ENCODE measurements around the gene LRRC4C. TPM values are rescaled to one million over a fixed set of nuclear protein-coding genes. Genes with fewer than 3 reads are reported as not detected.

The LRRC4C gene
- total and polyA plus RNA-seq, 2 donors (not counting 3 experiments of a cell fraction or from before 2014, with no cell fraction given), result not detected

DNA sequence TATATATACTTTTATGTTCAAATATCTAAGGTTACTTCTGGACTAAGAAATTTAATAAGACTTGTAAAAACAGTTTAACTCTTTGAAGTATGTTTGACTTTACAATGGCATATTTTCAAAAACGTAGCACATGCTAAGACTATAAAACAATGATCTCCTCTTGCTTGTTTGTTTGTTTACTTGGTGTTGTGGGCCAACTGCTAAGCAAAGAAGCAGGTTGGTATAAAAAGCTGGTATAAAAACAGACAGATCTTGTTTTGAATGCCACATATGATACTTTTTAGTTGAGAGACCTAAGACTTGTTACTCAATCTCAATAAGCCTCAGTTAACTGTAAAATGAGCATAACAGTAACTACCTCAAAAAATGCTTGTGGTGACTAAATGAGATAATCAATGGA lies 1206.3 kb downstream of the LRRC4C start:
- Histone ChIP-seq H3K4me3 (replicated peaks in 1 of 3; ENCODE audit: insufficient read depth in 1 of 3, low read depth in 1 of 3, low read length in 3 of 3) (no peak overlapping the region), H3K27me3 (ENCODE audit: control insufficient read depth in 2 of 2, insufficient read depth in 2 of 2, low read length in 2 of 2) (no peaks in the 10 kb centered on the region), H3K79me2 (ENCODE audit: control insufficient read depth, insufficient read depth, low read length) (no peaks in the 10 kb centered on the region), H3K9me1 (replicated peaks; ENCODE audit: control insufficient read depth, extremely low read depth, insufficient read depth, low read length) (no peaks in the 10 kb centered on the region), H3K36me3 (ENCODE audit: control insufficient read depth in 2 of 2, extremely low read depth in 1 of 2, insufficient read depth in 2 of 2, low read length in 2 of 2) (no peaks in the 10 kb centered on the region), H3K27ac (ENCODE audit: insufficient read depth, low read depth, low read length) (no peak overlapping the region), H3K9ac (replicated peaks; ENCODE audit: extremely low read depth, insufficient read depth, low read length) (no peak overlapping the region), H3K9me3 (replicated peaks; ENCODE audit: control insufficient read depth, insufficient read depth, low read length) (no peaks in the 10 kb centered on the region), H2AFZ (ENCODE audit: low read depth, low read length) (no peak overlapping the region), H3K4me1 (ENCODE audit: control insufficient read depth, extremely low read depth, insufficient read depth, low read length) (no peaks in the 10 kb centered on the region), H3K4me2 (ENCODE audit: insufficient read depth, low read length) (no peak overlapping the region), H4K20me1 (replicated peaks; ENCODE audit: control insufficient read depth, extremely low read depth, insufficient read depth, low read length) (no peaks in the 10 kb centered on the region)
- FAIRE-seq, result no peak
- DNase-seq (ENCODE audit: low read depth, low spot score), result no peak
- intact Hi-C loops (cut with micrococcal nuclease), result no loop called here
- TF ChIP-seq EZH2 (IDR thresholded peaks at IDR 0.05; ENCODE audit: borderline replicate concordance, low read depth, low read length, severe bottlenecking) (no peak), POLR2A (IDR thresholded peaks at IDR 0.05; ENCODE audit: low read depth, low read length) (no peak), JUN (IDR thresholded peaks at IDR 0.05; ENCODE audit: borderline replicate concordance, insufficient read depth, insufficient read length, low read depth) (no peak), MYC (IDR thresholded peaks at IDR 0.05; ENCODE audit: low read depth, low read length) (no peak), FOS (IDR thresholded peaks at IDR 0.05; ENCODE audit: borderline replicate concordance, insufficient read depth, low read length) (no peak), POLR2AphosphoS5 (IDR thresholded peaks at IDR 0.05; ENCODE audit: insufficient read depth, low read depth, low read length) (no peak), GATA2 (IDR thresholded peaks at IDR 0.05; ENCODE audit: insufficient read depth, insufficient read length, low read depth, low read length) (no peak)
- TF ChIP-seq, protein P1, sequence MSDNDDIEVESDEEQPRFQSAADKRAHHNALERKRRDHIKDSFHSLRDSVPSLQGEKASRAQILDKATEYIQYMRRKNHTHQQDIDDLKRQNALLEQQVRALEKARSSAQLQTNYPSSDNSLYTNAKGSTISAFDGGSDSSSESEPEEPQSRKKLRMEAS (IDR thresholded peaks at IDR 0.05; ENCODE audit: insufficient read depth, insufficient read length), result no peak
- TF ChIP-seq, protein P2, sequence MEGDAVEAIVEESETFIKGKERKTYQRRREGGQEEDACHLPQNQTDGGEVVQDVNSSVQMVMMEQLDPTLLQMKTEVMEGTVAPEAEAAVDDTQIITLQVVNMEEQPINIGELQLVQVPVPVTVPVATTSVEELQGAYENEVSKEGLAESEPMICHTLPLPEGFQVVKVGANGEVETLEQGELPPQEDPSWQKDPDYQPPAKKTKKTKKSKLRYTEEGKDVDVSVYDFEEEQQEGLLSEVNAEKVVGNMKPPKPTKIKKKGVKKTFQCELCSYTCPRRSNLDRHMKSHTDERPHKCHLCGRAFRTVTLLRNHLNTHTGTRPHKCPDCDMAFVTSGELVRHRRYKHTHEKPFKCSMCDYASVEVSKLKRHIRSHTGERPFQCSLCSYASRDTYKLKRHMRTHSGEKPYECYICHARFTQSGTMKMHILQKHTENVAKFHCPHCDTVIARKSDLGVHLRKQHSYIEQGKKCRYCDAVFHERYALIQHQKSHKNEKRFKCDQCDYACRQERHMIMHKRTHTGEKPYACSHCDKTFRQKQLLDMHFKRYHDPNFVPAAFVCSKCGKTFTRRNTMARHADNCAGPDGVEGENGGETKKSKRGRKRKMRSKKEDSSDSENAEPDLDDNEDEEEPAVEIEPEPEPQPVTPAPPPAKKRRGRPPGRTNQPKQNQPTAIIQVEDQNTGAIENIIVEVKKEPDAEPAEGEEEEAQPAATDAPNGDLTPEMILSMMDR (IDR thresholded peaks at IDR 0.05; ENCODE audit: extremely low read depth in 1 of 2, insufficient read depth in 1 of 2, low read depth in 1 of 2, low read length in 2 of 2), result no peak
- no TSS peak for BruUV-seq (replicated peaks)
- CTCF ChIA-PET, result no interaction called here
- POLR2A ChIA-PET, result no interaction called here
- dilution Hi-C loops (cut with MboI; ENCODE audit: extremely low pct_ligation_motif_present, low sequenced_read_pairs), result no loop called here

Measured in endothelial cell of umbilical vein (primary cell).